Measurements from ENCODE around the gene PAIP2B.

PAIP2B gene

GRCh38 chr2:71220743-71221142, 6.2 kb downstream of the PAIP2B start:
- 68 to 100% methylated on average over 1 to 2 of the region's 2 CpGs for WGBS, 2 experiments (ENCODE audit: insufficient coverage in 2 of 2)
- no peaks in the 10 kb centered on the region for H3K4me1 ChIP-seq (ENCODE audit: control insufficient read depth, insufficient read depth, low read length, poor library complexity, severe bottlenecking)
- no peaks in the 10 kb centered on the region for H3K9me3 ChIP-seq (ENCODE audit: control insufficient read depth, low read length)
- H3K27ac ChIP-seq (ENCODE audit: low read depth, low read length, severe bottlenecking) = no peak overlapping the region
- H3K4me3 ChIP-seq (ENCODE audit: extremely low read depth, insufficient read depth, low read length, poor library complexity, severe bottlenecking) = no peak overlapping the region
- no peaks in the 10 kb centered on the region for H3K36me3 ChIP-seq (ENCODE audit: control insufficient read depth, insufficient read depth, low read length)

DNA sequence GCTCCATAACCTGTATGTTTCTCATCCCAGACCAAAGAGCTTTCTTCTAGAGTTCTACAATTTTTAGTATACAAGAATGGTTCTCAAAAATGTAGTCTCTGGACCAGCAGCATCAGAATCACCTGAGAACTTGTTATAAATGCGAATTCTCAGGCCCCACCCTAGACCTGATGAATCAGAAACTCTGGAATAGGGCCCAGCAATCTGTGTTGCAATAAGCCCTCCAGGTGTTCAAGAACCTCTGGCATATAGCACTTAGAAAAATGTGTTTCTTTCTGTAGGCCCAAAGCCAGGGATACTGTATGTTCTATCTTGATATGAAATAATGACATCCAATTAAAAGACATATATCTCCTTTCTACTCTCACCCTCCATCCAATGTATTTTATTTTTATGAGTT, 10.4 kb downstream of the PAIP2B start:
- Histone ChIP-seq H3K4me3 (ENCODE audit: extremely low read depth, insufficient read depth, low read length, poor library complexity, severe bottlenecking) (no peak overlapping the region), H3K36me3 (ENCODE audit: control insufficient read depth, insufficient read depth, low read length) (no peaks in the 10 kb centered on the region), H3K9me3 (ENCODE audit: control insufficient read depth, low read length) (no peaks in the 10 kb centered on the region), H3K4me1 (ENCODE audit: control insufficient read depth, insufficient read depth, low read length, poor library complexity, severe bottlenecking) (no peaks in the 10 kb centered on the region), H3K27ac (ENCODE audit: low read depth, low read length, severe bottlenecking) (no peak overlapping the region)
- 80 to 100% methylated on average over 1 of the region's 1 CpG for WGBS, 2 experiments (ENCODE audit: insufficient coverage in 2 of 2)

- Histone ChIP-seq H3K27ac (ENCODE audit: low read depth, low read length, severe bottlenecking) (no peak overlapping the region), H3K4me3 (ENCODE audit: extremely low read depth, insufficient read depth, low read length, poor library complexity, severe bottlenecking) (no peak overlapping the region), H3K36me3 (ENCODE audit: control insufficient read depth, insufficient read depth, low read length) (no peaks in the 10 kb centered on the region), H3K9me3 (ENCODE audit: control insufficient read depth, low read length) (no peaks in the 10 kb centered on the region), H3K4me1 (ENCODE audit: control insufficient read depth, insufficient read depth, low read length, poor library complexity, severe bottlenecking) (no peaks in the 10 kb centered on the region)
- WGBS, 2 experiments (ENCODE audit: insufficient coverage in 2 of 2) = 100% methylated on average over 2 of the region's 3 CpGs; no CpG with 5 or more reads in 1 of the 2 experiments
Observed at GRCh38 chr2:71215447-71215846, 11.5 kb downstream of the PAIP2B start.

GRCh38 chr2:71212336-71212735, 14.6 kb downstream of the PAIP2B start:
- Histone ChIP-seq H3K4me3 (ENCODE audit: extremely low read depth, insufficient read depth, low read length, poor library complexity, severe bottlenecking) (no peak overlapping the region), H3K27ac (ENCODE audit: low read depth, low read length, severe bottlenecking) (no peak overlapping the region), H3K36me3 (ENCODE audit: control insufficient read depth, insufficient read depth, low read length) (no peaks in the 10 kb centered on the region), H3K4me1 (ENCODE audit: control insufficient read depth, insufficient read depth, low read length, poor library complexity, severe bottlenecking) (no peaks in the 10 kb centered on the region), H3K9me3 (ENCODE audit: control insufficient read depth, low read length) (no peaks in the 10 kb centered on the region)
- WGBS, 2 experiments (ENCODE audit: insufficient coverage in 2 of 2) = 83% methylated on average over 1 of the region's 2 CpGs; no CpG with 5 or more reads in 1 of the 2 experiments

GRCh38 chr2:71210292-71210691, 16.6 kb downstream of the PAIP2B start:
- Histone ChIP-seq H3K4me3 (ENCODE audit: extremely low read depth, insufficient read depth, low read length, poor library complexity, severe bottlenecking) (no peak overlapping the region), H3K36me3 (ENCODE audit: control insufficient read depth, insufficient read depth, low read length) (no peaks in the 10 kb centered on the region), H3K4me1 (ENCODE audit: control insufficient read depth, insufficient read depth, low read length, poor library complexity, severe bottlenecking) (no peaks in the 10 kb centered on the region), H3K9me3 (ENCODE audit: control insufficient read depth, low read length) (no peaks in the 10 kb centered on the region), H3K27ac (ENCODE audit: low read depth, low read length, severe bottlenecking) (no peak overlapping the region)
- no CpG with 5 or more reads among the region's 3 CpGs for WGBS, 2 experiments (ENCODE audit: insufficient coverage in 2 of 2)

DNA sequence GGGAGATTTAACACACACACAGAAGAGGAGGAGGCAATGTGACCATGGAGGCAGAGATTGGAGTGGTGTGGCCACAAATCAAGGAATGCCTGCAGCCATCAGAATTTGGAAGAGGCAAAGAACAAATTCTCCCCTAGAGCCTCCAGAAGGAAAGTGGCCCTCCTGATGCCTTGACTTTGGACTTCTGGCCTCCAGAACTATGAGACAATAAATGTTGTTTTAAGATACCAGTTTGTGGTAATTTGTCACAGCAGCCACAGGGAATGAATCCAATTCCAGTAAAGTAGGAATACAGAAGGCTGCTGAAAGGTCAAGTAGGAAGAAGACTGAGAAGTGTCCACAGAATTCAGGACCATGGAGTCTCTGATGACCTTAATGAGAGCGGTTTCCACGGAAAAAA, 18.1 kb downstream of the PAIP2B start:
- Histone ChIP-seq H3K9me3 (ENCODE audit: control insufficient read depth, low read length) (no peaks in the 10 kb centered on the region), H3K27ac (ENCODE audit: low read depth, low read length, severe bottlenecking) (no peak overlapping the region), H3K4me1 (ENCODE audit: control insufficient read depth, insufficient read depth, low read length, poor library complexity, severe bottlenecking) (no peaks in the 10 kb centered on the region), H3K4me3 (ENCODE audit: extremely low read depth, insufficient read depth, low read length, poor library complexity, severe bottlenecking) (no peak overlapping the region), H3K36me3 (ENCODE audit: control insufficient read depth, insufficient read depth, low read length) (no peaks in the 10 kb centered on the region)
- WGBS, 2 experiments (ENCODE audit: insufficient coverage in 2 of 2) = 46 to 50% methylated on average over 2 of the region's 2 CpGs

DNA sequence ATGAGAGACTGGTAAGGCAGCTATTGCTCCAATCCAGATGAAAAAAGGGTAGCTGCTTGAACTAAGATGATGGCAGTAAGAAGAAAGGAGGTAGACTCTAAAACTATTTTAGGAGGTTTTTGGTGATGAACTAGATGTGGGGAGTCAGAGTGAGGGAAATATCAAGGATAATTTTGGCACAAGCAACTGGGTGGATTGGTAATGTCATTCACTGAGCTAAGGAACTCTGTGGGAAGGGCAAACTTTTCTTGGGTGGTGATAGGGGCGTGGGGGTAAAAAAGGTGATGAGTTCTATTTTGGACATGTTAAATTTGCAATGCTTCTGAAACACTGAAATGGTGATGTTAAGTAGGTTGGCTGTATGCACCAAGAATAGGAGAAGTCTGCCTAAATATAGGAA, 19.3 kb downstream of the PAIP2B start:
- H3K27ac ChIP-seq (ENCODE audit: low read depth, low read length, severe bottlenecking) = no peak overlapping the region
- H3K36me3 ChIP-seq (ENCODE audit: control insufficient read depth, insufficient read depth, low read length) = no peaks in the 10 kb centered on the region
- WGBS, 2 experiments (ENCODE audit: insufficient coverage in 2 of 2) = 94 to 95% methylated on average over 1 of the region's 1 CpG
- H3K9me3 ChIP-seq (ENCODE audit: control insufficient read depth, low read length) = no peaks in the 10 kb centered on the region
- no peak overlapping the region for H3K4me3 ChIP-seq (ENCODE audit: extremely low read depth, insufficient read depth, low read length, poor library complexity, severe bottlenecking)
- no peaks in the 10 kb centered on the region for H3K4me1 ChIP-seq (ENCODE audit: control insufficient read depth, insufficient read depth, low read length, poor library complexity, severe bottlenecking)

GRCh38 chr2:71206271-71206670, 20.6 kb downstream of the PAIP2B start:
- no peaks in the 10 kb centered on the region for H3K4me1 ChIP-seq (ENCODE audit: control insufficient read depth, insufficient read depth, low read length, poor library complexity, severe bottlenecking)
- H3K36me3 ChIP-seq (ENCODE audit: control insufficient read depth, insufficient read depth, low read length) = no peaks in the 10 kb centered on the region
- H3K4me3 ChIP-seq (ENCODE audit: extremely low read depth, insufficient read depth, low read length, poor library complexity, severe bottlenecking) = no peak overlapping the region
- no peaks in the 10 kb centered on the region for H3K9me3 ChIP-seq (ENCODE audit: control insufficient read depth, low read length)
- H3K27ac ChIP-seq (ENCODE audit: low read depth, low read length, severe bottlenecking) = no peak overlapping the region

DNA sequence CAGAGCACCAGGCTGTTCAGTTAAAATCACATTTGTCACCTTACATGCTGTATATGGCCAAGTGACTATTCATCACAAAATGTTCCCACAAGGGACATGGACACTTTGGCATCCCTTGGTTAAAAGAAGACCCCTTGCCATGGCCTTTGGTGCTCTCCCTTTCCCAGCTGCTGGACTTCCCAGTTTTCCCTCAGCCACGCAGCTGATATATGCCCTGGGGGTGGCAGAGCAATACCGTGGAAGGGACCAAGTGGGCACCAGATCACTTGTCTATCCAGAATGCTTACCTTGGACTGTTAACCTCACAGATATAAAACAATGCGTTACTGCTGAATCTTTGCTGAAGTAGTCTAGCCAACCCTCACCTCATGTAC, 35.3 kb downstream of the PAIP2B start:
- H3K27ac ChIP-seq (ENCODE audit: low read depth, low read length, severe bottlenecking) = no peak overlapping the region
- no peaks in the 10 kb centered on the region for H3K36me3 ChIP-seq (ENCODE audit: control insufficient read depth, insufficient read depth, low read length)
- no peaks in the 10 kb centered on the region for H3K9me3 ChIP-seq (ENCODE audit: control insufficient read depth, low read length)
- no peaks in the 10 kb centered on the region for H3K4me1 ChIP-seq (ENCODE audit: control insufficient read depth, insufficient read depth, low read length, poor library complexity, severe bottlenecking)
- H3K4me3 ChIP-seq (ENCODE audit: extremely low read depth, insufficient read depth, low read length, poor library complexity, severe bottlenecking) = no peak overlapping the region
- WGBS, 2 experiments (ENCODE audit: insufficient coverage in 2 of 2) = 90 to 95% methylated on average over 2 to 3 of the region's 3 CpGs

DNA sequence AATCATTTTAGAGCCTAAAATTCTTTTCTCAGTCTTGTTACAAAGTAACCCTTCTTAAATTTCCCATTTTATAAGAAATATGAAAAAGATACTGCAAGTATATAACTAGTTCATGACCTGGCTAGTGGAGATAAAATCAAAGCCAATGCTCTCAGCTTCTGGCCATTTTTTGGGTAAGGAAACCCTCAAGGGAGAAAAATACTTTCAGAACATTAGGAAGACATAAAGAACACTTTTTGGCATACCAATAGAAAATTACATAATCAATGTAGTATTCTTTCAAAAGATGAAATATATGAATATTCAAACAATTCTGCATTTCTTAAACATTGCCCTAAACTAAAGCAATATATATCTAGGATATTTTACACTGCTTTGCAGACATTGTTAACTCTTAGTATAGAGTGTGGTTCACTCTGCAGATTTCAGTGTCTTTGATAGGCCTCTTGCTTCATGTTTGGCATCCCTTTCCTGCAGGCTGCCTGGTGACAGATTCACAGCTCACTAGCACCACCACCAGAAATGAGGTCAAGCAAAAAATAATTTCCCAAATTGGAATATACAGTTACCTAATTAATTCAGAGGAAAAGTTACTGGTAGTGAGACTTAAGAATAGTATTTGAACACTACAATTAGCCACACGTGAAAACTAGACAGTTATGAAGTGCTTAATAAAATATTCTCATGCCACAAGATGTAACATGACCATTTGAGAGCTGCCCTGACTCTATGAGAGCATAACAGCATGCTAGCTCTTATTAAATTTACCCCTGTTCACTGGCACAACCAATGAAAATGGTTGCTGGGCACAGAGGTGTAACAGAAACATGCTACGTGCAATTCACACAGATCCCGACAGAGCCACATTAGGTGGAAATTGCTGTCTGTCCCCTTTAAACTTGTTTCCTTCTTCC, 36.0 kb downstream of the PAIP2B start:
- no peaks in the 10 kb centered on the region for H3K9me3 ChIP-seq (ENCODE audit: control insufficient read depth, low read length)
- WGBS, 2 experiments (ENCODE audit: insufficient coverage in 2 of 2) = 89 to 96% methylated on average over 2 of the region's 3 CpGs
- H3K27ac ChIP-seq (ENCODE audit: low read depth, low read length, severe bottlenecking) = no peak overlapping the region
- H3K36me3 ChIP-seq (ENCODE audit: control insufficient read depth, insufficient read depth, low read length) = no peaks in the 10 kb centered on the region
- H3K4me1 ChIP-seq (ENCODE audit: control insufficient read depth, insufficient read depth, low read length, poor library complexity, severe bottlenecking) = no peaks in the 10 kb centered on the region
- no peak overlapping the region for H3K4me3 ChIP-seq (ENCODE audit: extremely low read depth, insufficient read depth, low read length, poor library complexity, severe bottlenecking)

DNA sequence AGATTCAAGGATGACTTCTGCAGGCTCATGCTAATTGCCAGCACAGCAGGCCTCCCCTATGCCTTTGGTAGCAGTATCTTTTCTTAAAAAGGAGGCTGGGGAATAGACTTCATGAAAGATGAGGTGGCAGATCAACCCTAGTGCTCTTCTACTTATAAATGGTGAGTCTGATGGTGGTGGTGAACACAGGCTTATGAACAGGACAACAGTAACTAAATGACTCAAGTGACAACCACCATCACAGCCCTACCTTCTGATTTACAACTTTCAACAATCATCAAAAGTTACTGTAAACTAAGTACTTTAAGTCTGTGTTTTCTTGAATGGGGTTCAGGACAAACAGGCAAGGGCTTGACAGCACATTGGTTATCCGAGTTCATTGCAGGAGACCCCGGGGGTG, 39.3 kb downstream of the PAIP2B start:
- H3K9me3 ChIP-seq (ENCODE audit: control insufficient read depth, low read length) = no peaks in the 10 kb centered on the region
- no peaks in the 10 kb centered on the region for H3K4me1 ChIP-seq (ENCODE audit: control insufficient read depth, insufficient read depth, low read length, poor library complexity, severe bottlenecking)
- WGBS, 2 experiments (ENCODE audit: insufficient coverage in 2 of 2) = 65 to 85% methylated on average over 2 of the region's 2 CpGs
- no peaks in the 10 kb centered on the region for H3K36me3 ChIP-seq (ENCODE audit: control insufficient read depth, insufficient read depth, low read length)
- no peak overlapping the region for H3K4me3 ChIP-seq (ENCODE audit: extremely low read depth, insufficient read depth, low read length, poor library complexity, severe bottlenecking)
- H3K27ac ChIP-seq (ENCODE audit: low read depth, low read length, severe bottlenecking) = no peak overlapping the region
